ENCODE data around the gene UBAP2. TPM values are rescaled to one million over a fixed set of nuclear protein-coding genes. Genes with fewer than 3 reads are reported as not detected.

The UBAP2 gene
- total RNA-seq, 1 experiment from 2014 or later = 60.8 TPM

DNA sequence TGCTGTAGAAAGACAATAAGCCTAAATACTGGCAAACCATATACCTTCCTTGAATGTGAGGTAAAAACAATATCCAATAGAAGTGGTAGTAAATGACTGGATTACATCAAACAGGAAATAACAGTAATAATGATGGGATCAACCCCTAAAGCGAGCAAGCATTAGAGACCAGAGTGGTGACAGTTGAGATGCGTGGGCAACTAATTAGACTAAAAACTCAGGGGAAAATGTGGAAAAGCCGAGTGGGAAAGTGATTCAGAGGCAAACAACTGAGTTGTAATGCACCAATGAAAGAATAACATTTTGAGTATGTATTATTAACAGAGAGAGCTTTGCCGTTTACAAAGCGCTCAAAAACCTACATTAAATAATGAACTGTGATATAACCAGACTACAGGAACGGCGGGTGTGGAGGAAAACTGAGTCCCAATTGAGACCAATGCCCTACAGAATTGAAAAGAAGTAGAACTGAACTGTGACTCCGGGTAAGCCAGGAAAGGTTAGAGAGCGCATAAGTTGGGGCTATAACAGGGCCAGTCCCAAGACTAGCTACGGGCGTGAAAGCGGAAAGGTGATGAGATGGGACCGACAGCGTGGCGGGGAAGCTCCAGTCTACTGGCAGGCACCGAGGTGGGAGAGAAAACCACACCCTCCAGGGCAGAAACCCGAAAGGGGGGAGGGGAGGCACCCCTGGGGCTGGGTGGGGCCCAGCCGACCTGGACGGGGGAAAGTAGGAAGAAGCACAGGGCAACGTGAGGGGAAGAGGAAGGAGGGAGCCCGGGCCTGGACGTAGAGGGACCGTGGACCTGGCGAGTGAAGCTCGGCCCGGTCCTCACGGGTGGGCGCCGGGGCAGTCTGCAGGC lies 592 bp downstream of the UBAP2 start:
- Histone ChIP-seq H4K91ac (ENCODE audit: insufficient read length, low read depth, low read length) (no peak overlapping the region), H4K5ac (ENCODE audit: insufficient read length, low read depth, low read length) (no peak overlapping the region), H3K18ac (ENCODE audit: insufficient read length, low read depth, low read length) (peak overlapping the region; percentile 86), H2AFZ (ENCODE audit: low read length) (no peak overlapping the region), H3K9ac (ENCODE audit: extremely low read depth, insufficient read length, low read length) (peak overlapping the region; percentile 89), H2AK5ac (ENCODE audit: insufficient read length, low read length) (no peak overlapping the region), H3K79me2 (ENCODE audit: insufficient read depth, low read length) (peaks cover 41% of the 10 kb centered on the region; the same call in 1 of the 2 replicates), H3K79me1 (ENCODE audit: insufficient read depth, low read depth, low read length, poor library complexity, severe bottlenecking) (peaks cover 4% of the 10 kb centered on the region), H3T11ph (ENCODE audit: low read length) (no peak overlapping the region), H3K14ac (ENCODE audit: insufficient read depth, low read length) (peak overlapping the region; percentile 93), H3K27ac (ENCODE audit: insufficient read length, low read depth, low read length) (no peak overlapping the region), H3K4ac (ENCODE audit: low read depth, low read length) (no peak overlapping the region), H3K4me1 (ENCODE audit: insufficient read depth, low read length) (0 out of 2 replicates have a peak, but pooled peaks cover 5% of the 10 kb centered on the region), H2BK12ac (ENCODE audit: insufficient read length, low read depth, low read length) (no peak overlapping the region), H4K20me1 (ENCODE audit: control insufficient read depth, insufficient read depth, insufficient read length) (no peaks in the 10 kb centered on the region), H2BK5ac (ENCODE audit: insufficient read length, low read length) (no peak overlapping the region), H3K27me3 (ENCODE audit: insufficient read depth, low read length) (no peaks in the 10 kb centered on the region), H3K9me3 (ENCODE audit: control insufficient read depth, low read depth, low read length) (no peaks in the 10 kb centered on the region), H4K8ac (replicated peaks; ENCODE audit: insufficient read length, low read depth, low read length) (no peak overlapping the region), H3K23ac (ENCODE audit: insufficient read length, low read depth, low read length) (no peak overlapping the region), H3K56ac (ENCODE audit: insufficient read length, low read depth, low read length) (no peak overlapping the region), H2BK120ac (ENCODE audit: low read depth, low read length, poor library complexity, severe bottlenecking) (no peak overlapping the region), H2BK20ac (ENCODE audit: low read depth, low read length, poor library complexity, severe bottlenecking) (no peak overlapping the region), H3K4me2 (ENCODE audit: insufficient read depth, insufficient read length, low read length) (peak overlapping the region; percentile 87), H3K23me2 (ENCODE audit: insufficient read length, low read depth, low read length, poor library complexity, severe bottlenecking) (peaks cover 4% of the 10 kb centered on the region), H2BK15ac (ENCODE audit: low read depth, low read length) (no peak overlapping the region)
- peak; percentile 47 for DNase-seq
- Mint-ChIP-seq H3K4me3 (peak overlapping the region; percentile 97 to 99), H3K36me3 (ENCODE audit: insufficient read depth in 1 of 3, low read depth in 3 of 3) (peaks cover 0 to 8% (median 4%) of the 10 kb centered on the region in 3 experiments; a peak in 3 of 7 replicates), H3K9me3 (no peaks in the 10 kb centered on the region; a peak in 2 of 5 replicates), H3K27ac (peak overlapping the region; percentile 100), H3K27me3 (ENCODE audit: low read depth) (no peaks in the 10 kb centered on the region; the same call in 1 of the 2 replicates), H3K4me1 (peaks cover 28 to 34% of the 10 kb centered on the region in 2 experiments)
- TF ChIP-seq, protein P1, sequence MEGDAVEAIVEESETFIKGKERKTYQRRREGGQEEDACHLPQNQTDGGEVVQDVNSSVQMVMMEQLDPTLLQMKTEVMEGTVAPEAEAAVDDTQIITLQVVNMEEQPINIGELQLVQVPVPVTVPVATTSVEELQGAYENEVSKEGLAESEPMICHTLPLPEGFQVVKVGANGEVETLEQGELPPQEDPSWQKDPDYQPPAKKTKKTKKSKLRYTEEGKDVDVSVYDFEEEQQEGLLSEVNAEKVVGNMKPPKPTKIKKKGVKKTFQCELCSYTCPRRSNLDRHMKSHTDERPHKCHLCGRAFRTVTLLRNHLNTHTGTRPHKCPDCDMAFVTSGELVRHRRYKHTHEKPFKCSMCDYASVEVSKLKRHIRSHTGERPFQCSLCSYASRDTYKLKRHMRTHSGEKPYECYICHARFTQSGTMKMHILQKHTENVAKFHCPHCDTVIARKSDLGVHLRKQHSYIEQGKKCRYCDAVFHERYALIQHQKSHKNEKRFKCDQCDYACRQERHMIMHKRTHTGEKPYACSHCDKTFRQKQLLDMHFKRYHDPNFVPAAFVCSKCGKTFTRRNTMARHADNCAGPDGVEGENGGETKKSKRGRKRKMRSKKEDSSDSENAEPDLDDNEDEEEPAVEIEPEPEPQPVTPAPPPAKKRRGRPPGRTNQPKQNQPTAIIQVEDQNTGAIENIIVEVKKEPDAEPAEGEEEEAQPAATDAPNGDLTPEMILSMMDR (conservative IDR thresholded peaks at IDR 0.05) = no peak
- WGBS (ENCODE audit: extremely low coverage, insufficient read length, low lambda C conversion rate) = no CpG with 5 or more reads among the region's 29 CpGs

All from H9 (cell line).